ENCODE measurements around the gene IZUMO2. TPM values are rescaled to one million over a fixed set of nuclear protein-coding genes. Genes with fewer than 3 reads are reported as not detected.

IZUMO2 gene
- total RNA-seq = not detected

- H3K4me3 ChIP-seq = no peak within 1 kb of the TSS
- no peaks in the 10 kb centered on the region for H3K36me3 ChIP-seq
- no peak within 1 kb of the TSS for H3K27ac ChIP-seq
- peaks cover 6% of the 10 kb centered on the region for H3K9me3 ChIP-seq
- no peak for ATAC-seq (ENCODE audit: insufficient number of reproducible peaks, low FRiP score, low read depth)
- TF ChIP-seq, protein P1, sequence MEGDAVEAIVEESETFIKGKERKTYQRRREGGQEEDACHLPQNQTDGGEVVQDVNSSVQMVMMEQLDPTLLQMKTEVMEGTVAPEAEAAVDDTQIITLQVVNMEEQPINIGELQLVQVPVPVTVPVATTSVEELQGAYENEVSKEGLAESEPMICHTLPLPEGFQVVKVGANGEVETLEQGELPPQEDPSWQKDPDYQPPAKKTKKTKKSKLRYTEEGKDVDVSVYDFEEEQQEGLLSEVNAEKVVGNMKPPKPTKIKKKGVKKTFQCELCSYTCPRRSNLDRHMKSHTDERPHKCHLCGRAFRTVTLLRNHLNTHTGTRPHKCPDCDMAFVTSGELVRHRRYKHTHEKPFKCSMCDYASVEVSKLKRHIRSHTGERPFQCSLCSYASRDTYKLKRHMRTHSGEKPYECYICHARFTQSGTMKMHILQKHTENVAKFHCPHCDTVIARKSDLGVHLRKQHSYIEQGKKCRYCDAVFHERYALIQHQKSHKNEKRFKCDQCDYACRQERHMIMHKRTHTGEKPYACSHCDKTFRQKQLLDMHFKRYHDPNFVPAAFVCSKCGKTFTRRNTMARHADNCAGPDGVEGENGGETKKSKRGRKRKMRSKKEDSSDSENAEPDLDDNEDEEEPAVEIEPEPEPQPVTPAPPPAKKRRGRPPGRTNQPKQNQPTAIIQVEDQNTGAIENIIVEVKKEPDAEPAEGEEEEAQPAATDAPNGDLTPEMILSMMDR (IDR thresholded peaks at IDR 0.05) = no peak
- H3K4me1 ChIP-seq (ENCODE audit: control insufficient read depth in 1 of 2, low read depth in 2 of 2) = no peaks in the 10 kb centered on the region
- no peak for DNase-seq (ENCODE audit: low spot score)
- no peaks in the 10 kb centered on the region for H3K27me3 ChIP-seq (replicated peaks; ENCODE audit: insufficient read depth)
These were observed at the start of gene IZUMO2 for GRCh38 chr19:50162988-50163387. TSS of gene IZUMO2 (minus strand) at chr19:50163281. CDS start at chr19:50163194, 87 bp downstream.

GRCh38 chr19:50210425-50210824, 47.3 kb upstream of the IZUMO2 start:
- no peaks in the 10 kb centered on the region for H3K9me3 ChIP-seq
- ATAC-seq (ENCODE audit: insufficient number of reproducible peaks, low FRiP score, low read depth) (no peak), DNase-seq (ENCODE audit: low spot score) (no peak)
- no peaks in the 10 kb centered on the region for H3K27me3 ChIP-seq (replicated peaks; ENCODE audit: insufficient read depth)
- H3K4me1 ChIP-seq (ENCODE audit: control insufficient read depth in 1 of 2, low read depth in 2 of 2) = peaks cover 0 to under 1% of the 10 kb centered on the region in 2 donors
- no peaks in the 10 kb centered on the region for H3K36me3 ChIP-seq
- H3K27ac ChIP-seq = no peak overlapping the region
- no peak overlapping the region for H3K4me3 ChIP-seq
- TF ChIP-seq, protein P1 (IDR thresholded peaks at IDR 0.05) = no peak

DNA sequence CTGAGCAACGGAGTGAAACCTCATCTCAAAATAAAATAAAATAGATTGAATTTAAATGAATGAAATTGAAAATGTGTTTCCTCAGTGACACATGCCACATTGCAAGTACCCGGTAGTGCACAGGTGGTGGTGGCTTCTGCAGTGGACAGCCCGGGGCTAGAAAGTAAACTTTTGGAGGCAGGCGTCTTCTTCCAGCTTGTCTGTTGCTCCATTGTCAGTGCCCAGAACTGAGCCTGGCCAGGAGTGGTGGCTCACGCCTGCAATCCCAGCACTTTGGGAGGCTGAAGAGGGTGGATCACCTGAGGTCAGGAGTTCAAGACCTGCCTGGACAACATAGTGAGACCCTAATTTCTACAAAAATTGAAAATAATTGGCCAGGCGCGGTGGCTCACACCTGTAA, 46.0 kb upstream of the IZUMO2 start:
- DNase-seq (ENCODE audit: low spot score) (no peak), ATAC-seq (ENCODE audit: insufficient number of reproducible peaks, low FRiP score, low read depth) (no peak)
- TF ChIP-seq, protein P1 (IDR thresholded peaks at IDR 0.05) = no peak

GRCh38 chr19:50207730-50208129, 44.6 kb upstream of the IZUMO2 start:
- H3K27me3 ChIP-seq (replicated peaks; ENCODE audit: insufficient read depth) = no peaks in the 10 kb centered on the region
- no peaks in the 10 kb centered on the region for H3K36me3 ChIP-seq
- no peak overlapping the region for H3K4me3 ChIP-seq
- no peaks in the 10 kb centered on the region for H3K9me3 ChIP-seq
- H3K4me1 ChIP-seq (ENCODE audit: control insufficient read depth in 1 of 2, low read depth in 2 of 2) = peaks cover 6 to 18% of the 10 kb centered on the region in 2 donors
- TF ChIP-seq, protein P1 (IDR thresholded peaks at IDR 0.05) = no peak
- ATAC-seq (ENCODE audit: insufficient number of reproducible peaks, low FRiP score, low read depth) (no peak), DNase-seq (ENCODE audit: low spot score) (no peak)
- no peak overlapping the region for H3K27ac ChIP-seq

More for the DNA sequence above, 46.0 kb upstream of the IZUMO2 start:
- Histone ChIP-seq H3K4me3 (no peak overlapping the region), H3K27me3 (replicated peaks; ENCODE audit: insufficient read depth) (no peaks in the 10 kb centered on the region), H3K36me3 (no peaks in the 10 kb centered on the region), H3K9me3 (no peaks in the 10 kb centered on the region), H3K4me1 (ENCODE audit: control insufficient read depth in 1 of 2, low read depth in 2 of 2) (peaks cover 0 to 12% of the 10 kb centered on the region in 2 donors), H3K27ac (no peak overlapping the region)

GRCh38 chr19:50206191-50206590, 43.1 kb upstream of the IZUMO2 start:
- ATAC-seq (ENCODE audit: insufficient number of reproducible peaks, low FRiP score, low read depth) (no peak), DNase-seq (ENCODE audit: low spot score) (no peak)
- no peak overlapping the region for H3K4me3 ChIP-seq
- peaks cover 6 to 23% of the 10 kb centered on the region in 2 donors for H3K4me1 ChIP-seq (ENCODE audit: control insufficient read depth in 1 of 2, low read depth in 2 of 2)
- H3K27ac ChIP-seq = no peak overlapping the region
- H3K9me3 ChIP-seq = no peaks in the 10 kb centered on the region
- TF ChIP-seq, protein P1 (IDR thresholded peaks at IDR 0.05) = no peak
- H3K36me3 ChIP-seq = no peaks in the 10 kb centered on the region
- H3K27me3 ChIP-seq (replicated peaks; ENCODE audit: insufficient read depth) = no peaks in the 10 kb centered on the region

All from thoracic aorta (tissue), 2 donors.